ENCODE measurements around the gene ACSS2. TPM values are rescaled to one million over a fixed set of nuclear protein-coding genes. Genes with fewer than 3 reads are reported as not detected.

Gene ACSS2
- total and polyA plus RNA-seq, 2 donors (not counting 1 experiment from before 2014, with no cell fraction given): 10.5 to 22.1 TPM

DNA sequence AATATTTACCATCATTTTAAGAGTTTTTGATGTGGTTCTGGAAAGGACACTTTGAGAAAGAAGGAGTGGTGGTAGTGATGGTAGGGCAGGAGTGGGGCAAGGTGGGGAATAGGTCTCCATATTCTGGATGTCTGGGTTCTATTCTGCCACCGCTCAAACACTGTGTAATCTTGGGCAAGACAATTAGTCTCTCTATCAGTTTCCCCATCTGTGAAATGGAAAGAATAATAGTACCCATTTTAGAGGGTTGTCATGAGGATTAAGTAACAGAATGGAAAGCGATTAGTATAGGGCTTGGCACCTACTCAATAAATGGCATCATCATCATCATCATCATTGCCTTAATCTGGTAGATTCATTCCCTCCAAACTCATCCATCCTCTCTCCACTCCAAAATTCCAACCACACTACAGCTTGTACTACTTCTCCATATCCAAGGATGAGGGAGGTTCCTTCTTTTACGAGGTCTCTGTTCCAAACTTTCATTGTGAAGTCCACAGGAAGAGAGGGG lies 2.8 kb upstream of the ACSS2 start:
- peak overlapping the region in 1 of 5 experiments; percentile 82 for H3K4me3 ChIP-seq (ENCODE audit: control extremely low read depth in 1 of 5, extremely low read depth in 1 of 5, insufficient read depth in 1 of 5, low read depth in 2 of 5, low read length in 4 of 5)
- WGBS (ENCODE audit: insufficient coverage): no CpG with 5 or more reads among the region's 3 CpGs
- peak overlapping the region; percentile 95 for H3K4me2 ChIP-seq (replicated peaks; ENCODE audit: low read depth, low read length, poor library complexity, severe bottlenecking)
- intact Hi-C loops (cut with micrococcal nuclease): loop anchor here (2.0 kb wide), 2 partner anchors 271 to 315 kb away; partner anchors contain the start of gene MAP1LC3A
- peak overlapping the region; percentile 96 for H2AFZ ChIP-seq (ENCODE audit: insufficient read depth, low read depth, low read length, poor library complexity, severe bottlenecking)
- H3K9ac ChIP-seq (ENCODE audit: low read length): peak overlapping the region; percentile 71
- no peaks in the 10 kb centered on the region for H3K9me3 ChIP-seq (ENCODE audit: control extremely low read depth in 1 of 3, control insufficient read depth in 2 of 3, insufficient read depth in 1 of 3, low read length in 2 of 3)
- peak overlapping the region; percentile 81 for H3K4me3 Mint-ChIP-seq
- H3K79me2 ChIP-seq (ENCODE audit: control insufficient read depth, insufficient read depth, low read length): peaks cover 12% of the 10 kb centered on the region
- H3K27me3 Mint-ChIP-seq: no peaks in the 10 kb centered on the region
- DNase-seq (no peak), ATAC-seq (ENCODE audit: low read depth) (no peak)
- H3K4me1 ChIP-seq (ENCODE audit: control insufficient read depth in 2 of 2, insufficient read depth in 2 of 2, low read length in 2 of 2): peaks cover 35 to 41% of the 10 kb centered on the region in 2 donors
- peaks cover 55% of the 10 kb centered on the region for H3K4me1 Mint-ChIP-seq
- H4K20me1 ChIP-seq (ENCODE audit: control insufficient read depth, insufficient read depth, low read length, poor library complexity, severe bottlenecking): no peaks in the 10 kb centered on the region
- no peaks in the 10 kb centered on the region for H3K9me3 Mint-ChIP-seq (ENCODE audit: insufficient read depth)
- TF ChIP-seq, protein P1, sequence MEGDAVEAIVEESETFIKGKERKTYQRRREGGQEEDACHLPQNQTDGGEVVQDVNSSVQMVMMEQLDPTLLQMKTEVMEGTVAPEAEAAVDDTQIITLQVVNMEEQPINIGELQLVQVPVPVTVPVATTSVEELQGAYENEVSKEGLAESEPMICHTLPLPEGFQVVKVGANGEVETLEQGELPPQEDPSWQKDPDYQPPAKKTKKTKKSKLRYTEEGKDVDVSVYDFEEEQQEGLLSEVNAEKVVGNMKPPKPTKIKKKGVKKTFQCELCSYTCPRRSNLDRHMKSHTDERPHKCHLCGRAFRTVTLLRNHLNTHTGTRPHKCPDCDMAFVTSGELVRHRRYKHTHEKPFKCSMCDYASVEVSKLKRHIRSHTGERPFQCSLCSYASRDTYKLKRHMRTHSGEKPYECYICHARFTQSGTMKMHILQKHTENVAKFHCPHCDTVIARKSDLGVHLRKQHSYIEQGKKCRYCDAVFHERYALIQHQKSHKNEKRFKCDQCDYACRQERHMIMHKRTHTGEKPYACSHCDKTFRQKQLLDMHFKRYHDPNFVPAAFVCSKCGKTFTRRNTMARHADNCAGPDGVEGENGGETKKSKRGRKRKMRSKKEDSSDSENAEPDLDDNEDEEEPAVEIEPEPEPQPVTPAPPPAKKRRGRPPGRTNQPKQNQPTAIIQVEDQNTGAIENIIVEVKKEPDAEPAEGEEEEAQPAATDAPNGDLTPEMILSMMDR (IDR thresholded peaks at IDR 0.05): no peak
- no peak for TF ChIP-seq EZH2 (IDR thresholded peaks at IDR 0.05; ENCODE audit: borderline replicate concordance, insufficient read depth, low read depth, low read length, poor library complexity, severe bottlenecking)
- POLR2A ChIA-PET: interaction anchor here (0.6 kb wide), 2 partner anchors 84 to 912 kb away, joined by 7 to 12 read pairs; no protein-coding TSS in a partner anchor
- no peak overlapping the region for H3K27ac ChIP-seq (ENCODE audit: low read length in 2 of 2)
- no peaks in the 10 kb centered on the region for H3K27me3 ChIP-seq (replicated peaks in 1 of 4; ENCODE audit: control extremely low read depth in 1 of 4, control insufficient read depth in 3 of 4, insufficient read depth in 4 of 4, low read length in 3 of 4)
- CTCF ChIA-PET: interaction anchor here (0.6 to 2.3 kb wide), 7 partner anchors 10 to 336 kb away, joined by 3 to 6 read pairs (median 4); partner anchors contain the start of genes GSS and MYH7B
- H3K27ac Mint-ChIP-seq: peak overlapping the region; percentile 73
- H3K36me3 ChIP-seq (replicated peaks in 1 of 2; ENCODE audit: control extremely low read depth in 1 of 2, control insufficient read depth in 1 of 2, extremely low read depth in 1 of 2, insufficient read depth in 2 of 2, low read length in 1 of 2): no peaks in the 10 kb centered on the region

DNA sequence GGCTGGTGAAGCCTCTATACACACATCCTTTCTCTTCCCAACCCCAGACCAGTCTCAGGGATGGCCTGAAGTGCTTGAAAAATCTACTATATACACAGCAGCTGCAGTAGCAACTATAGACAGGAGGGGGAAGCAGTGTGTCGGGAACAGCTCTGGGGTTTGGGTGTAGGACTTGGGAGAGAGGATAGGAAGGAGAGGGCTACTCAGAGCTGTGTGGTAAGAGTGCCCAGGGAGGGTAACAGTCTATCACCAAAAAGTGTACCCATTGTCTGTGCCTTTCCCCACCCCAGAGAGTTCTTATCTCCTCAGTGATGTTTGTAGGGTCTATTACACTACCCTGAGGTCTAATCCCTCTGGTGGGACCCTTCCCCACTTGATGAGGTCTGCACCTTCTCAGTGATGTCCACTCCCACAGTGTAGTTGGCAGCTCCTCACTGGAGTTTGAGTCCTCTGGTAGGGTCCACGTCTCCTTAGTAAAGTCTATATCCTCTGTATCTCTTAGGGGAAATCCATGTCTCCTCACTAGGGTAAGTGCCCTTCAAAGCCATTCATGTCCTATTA lies 2.2 kb upstream of the ACSS2 start:
- no peak overlapping the region for H3K9ac ChIP-seq (ENCODE audit: low read length)
- no peak overlapping the region for H2AFZ ChIP-seq (ENCODE audit: insufficient read depth, low read depth, low read length, poor library complexity, severe bottlenecking)
- no peak overlapping the region for H3K4me3 ChIP-seq (ENCODE audit: control extremely low read depth in 1 of 5, extremely low read depth in 1 of 5, insufficient read depth in 1 of 5, low read depth in 2 of 5, low read length in 4 of 5)
- H3K9me3 ChIP-seq (ENCODE audit: control extremely low read depth in 1 of 3, control insufficient read depth in 2 of 3, insufficient read depth in 1 of 3, low read length in 2 of 3): no peaks in the 10 kb centered on the region
- no peaks in the 10 kb centered on the region for H3K36me3 ChIP-seq (replicated peaks in 1 of 2; ENCODE audit: control extremely low read depth in 1 of 2, control insufficient read depth in 1 of 2, extremely low read depth in 1 of 2, insufficient read depth in 2 of 2, low read length in 1 of 2)
- Mint-ChIP-seq H3K4me1 (peaks cover 55% of the 10 kb centered on the region), H3K27ac (peak overlapping the region; percentile 73), H3K4me3 (peak overlapping the region; percentile 81), H3K27me3 (no peaks in the 10 kb centered on the region), H3K9me3 (ENCODE audit: insufficient read depth) (no peaks in the 10 kb centered on the region)
- POLR2A ChIA-PET: interaction anchor here (0.6 kb wide), 3 partner anchors 83 to 911 kb away, joined by 6 to 12 read pairs (median 7); no protein-coding TSS in a partner anchor
- intact Hi-C loops (cut with micrococcal nuclease): no loop called here
- peak overlapping the region; percentile 95 for H3K4me2 ChIP-seq (replicated peaks; ENCODE audit: low read depth, low read length, poor library complexity, severe bottlenecking)
- H3K79me2 ChIP-seq (ENCODE audit: control insufficient read depth, insufficient read depth, low read length): peaks cover 12% of the 10 kb centered on the region
- no peaks in the 10 kb centered on the region for H3K27me3 ChIP-seq (replicated peaks in 1 of 4; ENCODE audit: control extremely low read depth in 1 of 4, control insufficient read depth in 3 of 4, insufficient read depth in 4 of 4, low read length in 3 of 4)
- H3K4me1 ChIP-seq (ENCODE audit: control insufficient read depth in 2 of 2, insufficient read depth in 2 of 2, low read length in 2 of 2): peaks cover 35 to 41% of the 10 kb centered on the region in 2 donors
- no peaks in the 10 kb centered on the region for H4K20me1 ChIP-seq (ENCODE audit: control insufficient read depth, insufficient read depth, low read length, poor library complexity, severe bottlenecking)
- no peak for ATAC-seq (ENCODE audit: low read depth)
- TF ChIP-seq, protein P1 (IDR thresholded peaks at IDR 0.05): peak; percentile 51
- no peak for TF ChIP-seq EZH2 (IDR thresholded peaks at IDR 0.05; ENCODE audit: borderline replicate concordance, insufficient read depth, low read depth, low read length, poor library complexity, severe bottlenecking)
- 100% methylated on average over 1 of the region's 2 CpGs for WGBS (ENCODE audit: insufficient coverage)
- H3K27ac ChIP-seq (ENCODE audit: low read length in 2 of 2): no peak overlapping the region
- DNase-seq: peak; percentile 56
- CTCF ChIA-PET: interaction anchor here (0.6 to 2.3 kb wide), 10 partner anchors 8 to 335 kb away, joined by 3 to 6 read pairs (median 3); partner anchors contain the start of genes GSS, MYH7B and TRPC4AP

Data from B cell (primary cell).